Fibroblast of mammary gland (primary cell): Measurements from ENCODE around the gene SLC22A1.

Experiments used
- DNase-seq: peaks from one replicate; pipeline ENCODE4 v3.0.0-alpha.2; 2010; ENCODE audit warnings: low read depth
- H3K4me3 ChIP-seq: 2 replicates; pipeline ENCODE4 v1.5.1; 2011; ENCODE audit warnings: low read depth, mild to moderate bottlenecking, low read length, moderate library complexity; ENCODE audit not compliant: control insufficient read depth
- CTCF ChIP-seq: conservative IDR thresholded peaks from 2 replicates; pipeline ENCODE4 v1.5.1; 2011; ENCODE audit warnings: low read depth, low read length, inconsistent platforms; ENCODE audit not compliant: control insufficient read depth, insufficient read depth

The SLC22A1 gene

DNA sequence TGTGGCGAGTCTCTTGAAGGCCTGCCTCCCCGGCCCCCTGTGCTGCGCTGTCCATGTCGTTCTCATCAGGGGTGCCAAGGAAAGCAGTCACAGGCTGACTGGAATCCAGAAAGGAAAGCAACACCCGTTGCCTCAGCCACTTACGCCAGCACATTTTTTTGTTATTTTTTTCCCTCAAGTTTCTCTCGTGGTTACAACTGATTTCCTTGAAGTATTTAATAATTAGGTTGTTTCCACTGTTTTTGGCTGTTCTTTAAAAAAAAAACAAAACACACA lies 17.9 kb upstream of the SLC22A1 start:
- DNase-seq: no peak
- no peak overlapping the region for H3K4me3 ChIP-seq
- no peak for TF ChIP-seq CTCF

DNA sequence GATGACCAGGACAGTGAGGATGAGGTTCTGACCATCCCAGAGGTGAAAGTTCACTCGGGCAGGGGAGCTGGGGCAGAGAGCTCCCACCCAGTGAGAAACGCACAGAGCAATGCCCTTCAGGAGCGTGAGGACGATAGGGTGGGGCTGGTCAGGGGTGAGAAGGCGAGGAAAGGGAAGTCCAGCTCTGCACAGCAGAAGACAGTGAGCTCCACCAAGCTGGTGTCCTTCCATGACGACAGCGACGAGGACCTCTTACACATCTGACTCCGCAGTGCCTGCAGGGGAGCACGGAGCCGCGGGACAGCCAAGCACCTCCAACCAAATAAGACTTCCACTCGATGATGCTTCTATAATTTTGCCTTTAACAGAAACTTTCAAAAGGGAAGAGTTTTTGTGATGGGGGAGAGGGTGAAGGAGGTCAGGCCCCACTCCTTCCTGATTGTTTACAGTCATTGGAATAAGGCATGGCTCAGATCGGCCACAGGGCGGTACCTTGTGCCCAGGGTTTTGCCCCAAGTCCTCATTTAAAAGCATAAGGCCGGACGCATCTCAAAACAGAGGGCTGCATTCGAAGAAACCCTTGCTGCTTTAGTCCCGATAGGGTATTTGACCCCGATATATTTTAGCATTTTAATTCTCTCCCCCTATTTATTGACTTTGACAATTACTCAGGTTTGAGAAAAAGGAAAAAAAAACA lies 16.6 kb upstream of the SLC22A1 start:
- DNase-seq: no peak
- no peak overlapping the region for H3K4me3 ChIP-seq
- no peak for TF ChIP-seq CTCF

- no peak for TF ChIP-seq CTCF
- no peak overlapping the region for H3K4me3 ChIP-seq
- no peak for DNase-seq
Measured at GRCh38 chr6:160106010-160106409, 15.6 kb upstream of the SLC22A1 start.

- H3K4me3 ChIP-seq: no peak overlapping the region
- no peak for DNase-seq
- TF ChIP-seq CTCF: no peak
Measured at GRCh38 chr6:160106701-160107100, 14.9 kb upstream of the SLC22A1 start.

DNA sequence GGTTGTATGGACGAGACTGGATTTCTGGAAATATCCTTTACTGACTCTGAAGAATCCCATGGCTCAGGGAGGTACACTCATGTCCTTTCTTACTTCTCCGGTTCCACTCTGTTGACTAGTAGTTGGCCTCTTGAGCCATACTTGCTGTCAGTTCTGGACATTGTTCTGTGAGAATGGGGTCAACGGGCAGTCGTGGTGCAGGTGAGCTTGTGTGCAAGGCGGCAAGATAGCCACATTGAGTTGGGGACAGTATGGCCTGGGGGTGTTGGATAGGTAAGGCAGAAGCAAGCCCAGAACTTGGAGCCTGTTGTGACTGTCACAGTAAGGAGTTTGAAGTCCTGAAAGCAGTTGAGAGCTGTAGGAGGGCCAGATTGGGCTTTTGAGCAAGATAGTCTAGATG lies 13.5 kb upstream of the SLC22A1 start:
- no peak for TF ChIP-seq CTCF
- H3K4me3 ChIP-seq: no peak overlapping the region
- no peak for DNase-seq

DNA sequence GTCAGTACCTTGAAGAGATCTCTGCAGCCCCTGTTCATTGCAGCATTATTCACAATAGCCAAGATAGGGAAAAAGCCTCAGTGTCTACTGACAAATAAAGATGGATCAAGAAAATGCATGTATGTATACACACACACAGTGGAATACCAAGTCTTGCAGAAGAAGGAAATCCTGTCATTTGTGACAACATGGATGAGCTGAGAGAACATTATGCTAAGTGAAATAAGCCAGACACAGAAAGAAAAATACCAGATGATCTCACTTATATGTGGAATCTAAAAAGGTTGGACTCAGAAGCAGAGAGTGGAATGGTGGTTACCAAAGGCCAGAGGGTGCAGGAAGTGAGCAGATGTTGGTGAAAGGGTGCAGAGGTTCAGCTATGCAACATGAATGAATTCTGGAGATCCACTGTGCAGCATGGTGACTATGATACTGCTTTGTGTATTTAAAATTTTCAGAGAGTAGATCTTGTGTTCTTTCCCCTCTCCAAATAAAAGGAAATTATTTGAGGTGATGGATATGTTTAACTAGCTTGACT lies 11.0 kb upstream of the SLC22A1 start:
- TF ChIP-seq CTCF: no peak
- peak; percentile 36 for DNase-seq
- H3K4me3 ChIP-seq: no peak overlapping the region

DNA sequence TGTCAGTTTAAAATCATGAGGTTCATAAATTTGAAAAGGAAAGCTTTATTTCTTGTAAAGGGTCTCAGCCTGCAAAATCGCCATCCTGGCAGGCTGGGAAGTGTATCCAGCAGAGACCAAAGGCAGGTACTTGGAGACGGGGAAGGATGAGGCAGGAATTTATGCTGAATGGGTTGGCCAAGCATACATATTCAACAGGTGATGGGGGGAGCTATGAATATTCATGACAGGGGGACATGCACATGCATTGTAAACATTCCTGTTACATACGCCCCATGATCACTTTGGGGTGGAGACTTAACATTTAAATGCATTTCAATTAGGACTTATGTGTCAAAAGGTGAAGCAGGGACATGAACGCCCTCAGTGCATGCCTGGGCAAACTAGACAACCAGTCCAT lies 9.8 kb upstream of the SLC22A1 start:
- TF ChIP-seq CTCF: no peak
- H3K4me3 ChIP-seq: no peak overlapping the region
- no peak for DNase-seq
